ENCODE data around the gene NKX2-1. TPM values are rescaled to one million over a fixed set of nuclear protein-coding genes. Genes with fewer than 3 reads are reported as not detected.

The NKX2-1 gene
- total RNA-seq, 2 experiments from 2014 or later = not detected

DNA sequence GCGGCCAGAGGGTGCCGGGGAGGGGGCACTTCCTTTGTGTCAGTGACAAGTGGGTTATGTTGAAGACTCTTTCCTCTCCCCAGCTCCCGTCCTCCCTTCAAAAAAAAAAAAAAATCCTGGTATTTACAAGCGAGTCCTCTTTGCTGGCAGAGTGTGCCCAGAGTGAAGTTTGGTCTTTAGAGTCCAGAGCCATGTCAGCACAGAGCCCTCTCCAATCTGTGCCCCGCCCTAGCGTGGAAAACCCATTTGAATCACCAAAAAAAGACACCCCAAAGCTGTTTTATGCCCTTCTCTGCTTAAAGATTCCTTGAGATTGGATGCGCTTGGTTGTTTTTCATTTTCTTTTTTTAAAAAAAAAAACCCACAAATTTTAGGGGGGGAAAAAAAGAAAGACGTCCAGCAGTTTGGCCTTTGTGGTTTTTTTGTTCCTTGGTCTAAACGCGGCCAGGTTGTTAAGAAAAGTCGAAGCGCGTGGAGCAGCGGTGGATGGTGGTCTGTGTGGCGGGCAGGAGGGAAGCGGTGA is 3.3 kb downstream of the NKX2-1 start:
- intact Hi-C loops (cut with DNase I, micrococcal nuclease) = loop anchor here (1.0 to 5.0 kb wide), 3 partner anchors 67 to 1696 kb away; no protein-coding TSS in a partner anchor
- DNase-seq (no peak), ATAC-seq (no peak)
- Mint-ChIP-seq H3K4me1 (peaks cover 13% of the 10 kb centered on the region), H3K27me3 (peaks cover 67% of the 10 kb centered on the region), H3K4me3 (no peak overlapping the region), H3K27ac (no peak overlapping the region), H3K9me3 (ENCODE audit: low read depth) (no peaks in the 10 kb centered on the region), H3K36me3 (ENCODE audit: low read depth) (peaks cover 1% of the 10 kb centered on the region)
- ChIA-PET CTCF (interaction anchor here (0.7 to 1.0 kb wide), 2 partner anchors 22 to 90 kb away, joined by 3 read pairs; no protein-coding TSS in a partner anchor), POLR2A (no interaction called here)

DNA sequence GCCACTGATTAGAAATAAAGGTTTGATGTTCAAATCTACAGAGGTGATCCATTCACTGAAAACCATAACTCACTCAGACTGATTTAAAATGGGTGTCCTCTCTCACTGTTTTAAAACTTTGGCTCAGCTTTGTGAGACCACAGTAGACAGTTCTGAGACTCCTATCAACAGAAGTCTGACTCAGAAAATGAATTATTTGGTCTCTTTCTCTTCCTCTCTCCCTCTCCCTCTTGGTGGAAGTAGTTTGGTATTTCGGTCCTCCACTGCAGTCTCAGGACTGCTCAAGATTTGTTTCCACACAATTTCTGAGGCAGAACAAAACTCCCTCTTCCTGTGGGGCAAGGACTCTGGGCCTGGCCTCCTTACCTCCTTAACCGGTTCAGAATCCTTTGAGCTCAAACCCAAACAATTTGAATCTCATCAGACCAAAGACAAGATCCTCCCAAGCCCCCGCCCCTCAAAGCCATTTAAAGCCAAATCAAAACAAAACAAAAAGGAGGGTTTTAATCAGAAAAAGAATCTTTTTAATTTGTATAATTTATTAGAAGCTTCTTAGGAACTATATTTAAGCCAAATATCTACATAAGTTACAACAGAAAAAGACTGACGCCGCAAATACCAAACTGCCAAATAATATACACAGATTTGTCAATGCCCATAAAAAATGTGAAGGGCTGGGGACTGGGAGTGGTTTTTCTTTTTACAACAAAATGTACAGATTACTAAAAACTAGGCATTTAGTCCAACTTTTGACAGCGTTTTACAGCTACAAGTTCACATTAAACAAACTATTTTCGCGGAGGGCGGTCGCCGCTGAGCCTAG is 3.9 kb downstream of the NKX2-1 start:
- Mint-ChIP-seq H3K27ac (no peak overlapping the region), H3K4me1 (peaks cover 10% of the 10 kb centered on the region), H3K9me3 (ENCODE audit: low read depth) (no peaks in the 10 kb centered on the region), H3K4me3 (no peak overlapping the region), H3K36me3 (ENCODE audit: low read depth) (peaks cover 1% of the 10 kb centered on the region), H3K27me3 (peaks cover 61% of the 10 kb centered on the region)
- intact Hi-C loops (cut with DNase I, micrococcal nuclease) = loop anchor here (5.0 kb wide), 2 partner anchors 1076 to 1696 kb away; no protein-coding TSS in a partner anchor
- DNase-seq (no peak), ATAC-seq (no peak)
- ChIA-PET CTCF (interaction anchor here (0.7 to 1.0 kb wide), 3 partner anchors 9 to 90 kb away, joined by 3 read pairs; no protein-coding TSS in a partner anchor), POLR2A (no interaction called here)

DNA sequence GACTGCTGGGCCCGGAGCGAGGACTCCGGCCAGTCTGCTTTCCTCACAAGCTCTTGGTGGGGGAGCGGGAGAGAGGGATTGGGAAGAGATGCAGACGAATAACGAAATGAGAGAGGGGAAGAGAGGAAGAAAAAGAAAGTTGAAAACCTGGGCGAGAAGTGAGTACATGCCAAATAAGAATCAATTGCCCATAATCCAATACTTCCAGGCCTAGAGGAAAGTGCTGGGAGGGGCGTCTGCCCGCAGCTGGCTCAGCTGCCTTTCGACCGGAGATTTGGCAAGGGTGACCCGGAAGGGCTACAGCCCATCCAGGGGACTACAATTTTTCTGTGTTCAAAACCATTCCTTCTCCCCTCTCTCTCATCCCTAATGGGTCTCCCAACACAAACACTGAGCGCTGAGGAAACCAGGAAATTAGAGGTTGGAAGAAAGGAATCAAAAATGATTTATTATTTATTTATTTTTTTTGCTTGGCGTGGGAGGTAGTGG is 4.9 kb downstream of the NKX2-1 start:
- peaks cover 65% of the 10 kb centered on the region for H3K27me3 Mint-ChIP-seq
- ATAC-seq (no peak), DNase-seq (no peak)
- H3K4me3 Mint-ChIP-seq = no peak overlapping the region
- no peak overlapping the region for H3K27ac Mint-ChIP-seq
- H3K4me1 Mint-ChIP-seq = peaks cover 8% of the 10 kb centered on the region
- POLR2A ChIA-PET = no interaction called here
- peaks cover 1% of the 10 kb centered on the region for H3K36me3 Mint-ChIP-seq (ENCODE audit: low read depth)
- CTCF ChIA-PET = interaction anchor here (1.0 kb wide), 1 partner anchor 10 kb away, joined by 3 read pairs; no protein-coding TSS in a partner anchor
- H3K9me3 Mint-ChIP-seq (ENCODE audit: low read depth) = no peaks in the 10 kb centered on the region
- intact Hi-C loops (cut with DNase I, micrococcal nuclease) = loop anchor here (5.0 kb wide), 2 partner anchors 1077 to 1697 kb away; no protein-coding TSS in a partner anchor

DNA sequence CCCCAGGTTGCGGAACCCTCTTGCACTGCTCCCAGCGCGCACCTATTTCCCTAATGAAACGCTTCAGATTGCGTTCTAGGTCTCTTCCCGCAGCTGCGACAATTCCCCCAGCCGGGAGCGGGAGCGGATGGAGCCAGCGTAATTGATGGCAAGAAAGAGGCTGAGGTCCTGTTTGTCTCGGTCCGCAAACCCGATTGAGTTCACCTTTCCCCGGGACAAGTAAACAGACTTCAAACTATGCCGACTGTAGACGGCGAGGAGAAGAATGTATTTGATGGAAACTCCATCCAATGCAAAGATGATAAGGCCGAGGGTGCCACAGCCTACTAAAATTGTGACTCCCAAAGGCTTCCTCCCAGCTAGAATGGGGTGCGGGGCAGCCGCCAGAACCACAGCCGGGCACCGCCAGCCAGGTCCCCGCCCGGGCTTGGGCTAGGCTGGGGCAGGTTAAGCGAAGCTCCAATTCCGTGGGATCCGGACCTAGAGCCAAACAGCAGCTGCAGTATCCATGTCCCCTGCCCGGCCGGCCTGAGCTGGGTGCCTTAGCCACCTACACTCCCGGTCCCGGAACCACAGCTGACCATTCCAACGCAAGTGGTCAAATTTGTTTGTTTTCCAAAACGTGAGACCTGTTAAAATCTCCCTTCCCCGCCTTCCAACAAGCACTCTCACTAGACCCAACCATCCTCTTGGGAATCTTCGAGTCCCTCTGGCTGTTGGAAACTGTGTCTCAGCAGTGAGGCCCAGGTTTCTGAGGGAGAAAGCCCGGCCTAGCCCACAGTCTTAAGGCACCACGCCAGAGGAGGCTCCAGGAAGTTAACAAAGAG is 5.5 kb downstream of the NKX2-1 start:
- Mint-ChIP-seq H3K27me3 (peaks cover 69% of the 10 kb centered on the region), H3K27ac (no peak overlapping the region), H3K4me1 (peaks cover 7% of the 10 kb centered on the region), H3K4me3 (no peak overlapping the region), H3K9me3 (ENCODE audit: low read depth) (no peaks in the 10 kb centered on the region), H3K36me3 (ENCODE audit: low read depth) (peaks cover under 1% of the 10 kb centered on the region)
- DNase-seq = peak; percentile 7
- ChIA-PET CTCF (no interaction called here), POLR2A (no interaction called here)
- intact Hi-C loops (cut with DNase I, micrococcal nuclease) = loop anchor here (5.0 kb wide), 2 partner anchors 1078 to 1698 kb away; no protein-coding TSS in a partner anchor
- no peak for ATAC-seq

DNA sequence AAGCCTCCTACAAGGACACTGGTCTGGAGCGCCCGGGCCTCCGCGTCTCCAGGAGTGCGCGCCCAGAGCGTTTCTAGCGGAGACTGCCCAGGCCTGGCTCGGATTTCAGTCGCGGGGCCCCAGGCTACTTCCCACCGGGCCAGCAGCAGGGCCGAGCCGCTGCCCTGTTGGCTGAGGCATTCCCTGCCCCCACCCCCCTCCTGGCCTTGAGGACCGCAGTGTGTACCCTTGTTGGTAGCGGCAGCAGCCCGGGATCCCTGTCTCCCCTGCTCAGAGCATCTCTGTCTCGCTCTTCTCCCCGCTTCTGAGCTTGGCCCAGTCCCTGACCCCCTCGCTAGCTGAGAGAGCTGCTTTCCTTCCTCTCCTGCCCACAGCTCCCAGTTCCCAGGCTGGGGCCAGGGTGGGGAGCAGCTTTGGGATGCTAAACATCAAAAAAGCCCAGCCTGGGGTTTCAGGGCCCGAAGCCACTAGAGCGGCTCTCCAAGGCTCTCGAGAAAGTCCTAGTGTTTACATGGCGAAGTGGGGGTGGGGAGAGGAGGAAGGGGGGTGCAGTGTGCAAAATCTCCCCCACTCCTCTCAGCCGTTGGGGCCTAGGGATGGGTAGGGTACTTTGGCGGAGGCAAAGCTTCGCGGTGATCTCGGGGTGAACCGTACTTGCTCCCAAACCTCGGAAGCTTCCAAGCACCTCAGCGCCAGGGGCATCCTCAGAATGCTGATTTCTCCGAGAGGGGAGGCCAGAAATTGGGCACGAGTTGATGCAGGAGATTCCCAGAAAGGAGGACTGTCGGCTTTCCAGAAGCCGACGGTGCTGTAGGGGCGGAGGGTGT is 6.4 kb downstream of the NKX2-1 start:
- ATAC-seq = no peak
- Mint-ChIP-seq H3K4me3 (no peak overlapping the region), H3K27ac (no peak overlapping the region), H3K36me3 (ENCODE audit: low read depth) (no peaks in the 10 kb centered on the region), H3K4me1 (peaks cover 3% of the 10 kb centered on the region), H3K27me3 (peaks cover 72% of the 10 kb centered on the region), H3K9me3 (ENCODE audit: low read depth) (no peaks in the 10 kb centered on the region)
- ChIA-PET POLR2A (no interaction called here), CTCF (interaction anchor here (0.5 kb wide), 1 partner anchor 700 kb away, joined by 3 read pairs; no protein-coding TSS in a partner anchor)
- DNase-seq = no peak
- intact Hi-C loops (cut with DNase I, micrococcal nuclease) = no loop called here

DNA sequence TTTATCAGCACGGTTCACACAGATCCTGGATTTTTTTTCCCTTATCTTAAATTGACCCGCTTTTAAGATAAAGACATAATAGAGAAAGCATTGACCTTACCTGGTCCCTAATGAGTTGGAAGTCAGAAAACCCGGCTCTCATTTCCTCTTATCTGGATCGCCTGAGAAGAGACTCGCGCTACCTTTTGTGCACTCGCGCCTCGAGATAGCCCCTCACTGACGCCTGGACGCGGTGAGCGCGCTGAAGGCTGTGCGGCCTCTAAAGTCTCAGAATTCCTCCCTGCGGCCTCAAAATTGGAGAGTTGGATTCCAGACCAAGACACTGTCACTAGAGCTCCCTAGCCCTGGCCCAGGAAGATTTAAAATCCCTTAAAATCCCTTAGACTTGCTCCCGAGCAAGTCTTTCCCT is 7.0 kb downstream of the NKX2-1 start:
- no peak for ATAC-seq
- DNase-seq = no peak
- intact Hi-C loops (cut with DNase I, micrococcal nuclease) = no loop called here
- Mint-ChIP-seq H3K36me3 (ENCODE audit: low read depth) (no peaks in the 10 kb centered on the region), H3K27ac (no peak overlapping the region), H3K4me1 (peaks cover 4% of the 10 kb centered on the region), H3K9me3 (ENCODE audit: low read depth) (peaks cover under 1% of the 10 kb centered on the region), H3K27me3 (peaks cover 74% of the 10 kb centered on the region), H3K4me3 (no peak overlapping the region)
- POLR2A ChIA-PET = no interaction called here
- CTCF ChIA-PET = no interaction called here

DNA sequence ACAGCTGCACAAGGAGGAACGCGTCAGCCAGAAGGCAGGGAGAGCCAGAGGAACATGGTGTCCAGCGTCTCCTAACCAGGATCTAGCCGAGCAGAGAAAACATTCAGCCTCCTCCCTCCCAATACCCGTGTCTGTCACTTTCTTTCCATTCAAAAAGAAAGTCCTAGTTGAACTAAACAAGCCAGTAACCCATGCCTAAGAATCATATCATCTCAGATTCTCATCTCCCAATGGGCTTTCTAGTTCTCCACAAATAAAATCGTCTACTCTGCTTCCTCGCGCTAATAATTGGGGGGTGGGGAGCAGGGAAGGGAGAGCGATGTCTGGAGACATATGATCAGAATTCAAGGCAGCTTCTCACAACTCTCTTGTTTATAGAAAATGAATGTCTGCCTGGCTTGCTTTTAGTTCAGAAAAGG is 7.4 kb downstream of the NKX2-1 start:
- ChIA-PET CTCF (no interaction called here), POLR2A (no interaction called here)

DNA sequence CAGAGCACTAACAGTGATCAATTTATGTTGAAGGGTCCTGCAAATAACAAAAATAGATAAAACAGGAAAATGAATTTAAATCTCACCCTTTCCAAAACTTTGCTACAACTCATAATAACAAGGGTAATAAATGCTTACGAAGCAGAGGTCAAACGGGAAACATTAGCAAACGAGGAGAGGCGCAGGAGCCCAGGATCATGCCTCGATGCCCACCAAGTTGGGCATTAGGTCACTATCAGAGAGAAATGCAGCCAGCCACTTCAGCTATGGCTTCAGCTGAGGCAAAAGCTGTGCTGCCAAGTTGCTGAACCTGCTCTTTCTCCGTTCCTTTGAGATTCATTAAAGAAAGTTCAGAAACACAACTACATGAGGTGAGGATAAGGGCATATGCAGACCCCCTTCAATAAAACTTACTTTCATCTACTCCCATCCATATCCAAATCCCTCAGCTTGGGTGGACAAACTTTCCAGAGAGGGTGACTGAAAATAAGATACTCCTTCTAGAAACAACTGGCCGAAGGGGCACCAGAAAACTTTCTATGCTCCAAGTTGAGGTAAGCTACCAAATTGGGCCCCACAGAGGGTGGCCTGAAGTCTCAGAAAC is 7.9 kb downstream of the NKX2-1 start:
- CTCF ChIA-PET = no interaction called here
- Mint-ChIP-seq H3K27me3 (peaks cover 78% of the 10 kb centered on the region), H3K9me3 (ENCODE audit: low read depth) (peaks cover 4% of the 10 kb centered on the region), H3K27ac (no peak overlapping the region), H3K36me3 (ENCODE audit: low read depth) (no peaks in the 10 kb centered on the region), H3K4me3 (no peak overlapping the region), H3K4me1 (peaks cover 8% of the 10 kb centered on the region)
- ATAC-seq (no peak), DNase-seq (no peak)
- intact Hi-C loops (cut with DNase I, micrococcal nuclease) = no loop called here
- POLR2A ChIA-PET = no interaction called here

More for the DNA sequence above, 7.4 kb downstream of the NKX2-1 start:
- intact Hi-C loops (cut with DNase I, micrococcal nuclease) = no loop called here
- H3K4me1 Mint-ChIP-seq = peaks cover 8% of the 10 kb centered on the region
- no peaks in the 10 kb centered on the region for H3K36me3 Mint-ChIP-seq (ENCODE audit: low read depth)
- no peak for DNase-seq
- no peak for ATAC-seq
- peaks cover 76% of the 10 kb centered on the region for H3K27me3 Mint-ChIP-seq
- H3K4me3 Mint-ChIP-seq = no peak overlapping the region
- no peak overlapping the region for H3K27ac Mint-ChIP-seq
- peaks cover 4% of the 10 kb centered on the region for H3K9me3 Mint-ChIP-seq (ENCODE audit: low read depth)

DNA sequence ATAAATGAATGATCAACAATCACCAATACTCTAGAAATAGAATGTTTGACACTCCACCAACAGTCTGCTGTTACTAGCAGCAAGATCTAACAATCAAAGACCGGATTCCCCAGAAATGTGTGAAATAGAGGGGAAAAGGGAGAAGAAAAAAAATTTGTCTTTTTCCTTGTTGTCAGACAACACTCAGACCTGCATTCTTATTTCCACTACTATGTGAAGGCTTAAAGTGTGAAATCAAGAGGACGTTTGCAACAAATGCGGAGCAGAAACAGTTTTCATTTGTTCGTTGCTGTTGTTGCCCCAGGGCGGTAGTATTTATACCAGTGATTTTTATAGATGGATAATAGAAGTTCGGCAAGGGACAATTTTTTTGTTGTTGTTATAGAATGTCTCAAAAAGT is 9.2 kb downstream of the NKX2-1 start:
- Mint-ChIP-seq H3K4me3 (no peak overlapping the region), H3K27me3 (peaks cover 79% of the 10 kb centered on the region), H3K36me3 (ENCODE audit: low read depth) (no peaks in the 10 kb centered on the region), H3K27ac (no peak overlapping the region), H3K4me1 (peaks cover 6% of the 10 kb centered on the region), H3K9me3 (ENCODE audit: low read depth) (peaks cover 4% of the 10 kb centered on the region)
- intact Hi-C loops (cut with DNase I, micrococcal nuclease) = no loop called here
- POLR2A ChIA-PET = no interaction called here
- ATAC-seq (no peak), DNase-seq (no peak)
- CTCF ChIA-PET = interaction anchor here (0.7 kb wide), 1 partner anchor 8 kb away, joined by 3 read pairs; no protein-coding TSS in a partner anchor

DNA sequence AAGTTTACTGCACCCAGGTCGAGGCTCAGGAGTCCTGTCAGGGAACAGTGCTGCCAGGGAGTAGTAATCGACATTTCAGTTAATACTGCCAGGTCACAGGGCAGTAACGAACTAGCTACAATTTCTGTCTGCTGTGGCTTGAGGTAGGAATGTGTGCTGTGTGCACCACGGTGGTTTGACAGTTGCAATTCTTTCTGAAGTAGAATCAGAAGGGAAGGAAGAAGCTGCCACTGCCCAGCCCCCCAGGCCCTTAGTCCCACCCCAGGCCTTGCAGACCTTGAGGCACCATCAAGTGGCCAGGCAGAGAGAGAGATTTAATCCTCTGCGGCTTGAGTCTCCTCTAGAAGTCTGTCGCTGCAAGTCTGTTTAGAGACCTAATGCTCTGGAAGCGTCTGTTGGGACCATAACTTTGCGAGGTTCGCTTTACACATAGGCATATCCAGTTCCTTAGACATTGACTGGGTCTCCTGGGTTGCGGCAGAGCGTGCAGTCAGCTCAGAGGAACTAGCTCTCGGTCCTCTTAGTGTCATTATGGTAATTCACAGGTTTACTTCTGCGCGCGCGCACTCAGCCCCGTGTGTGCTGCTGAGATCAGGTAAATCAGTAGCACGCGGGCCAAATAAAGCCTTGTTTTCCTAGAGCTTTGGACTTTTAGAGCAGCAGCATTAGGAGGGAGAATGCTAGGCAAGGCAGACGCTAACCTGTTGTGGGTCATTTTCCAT is 9.8 kb downstream of the NKX2-1 start:
- CTCF ChIA-PET = interaction anchor here (0.7 kb wide), 1 partner anchor 9 kb away, joined by 3 read pairs; no protein-coding TSS in a partner anchor
- H3K4me3 Mint-ChIP-seq = no peak overlapping the region
- POLR2A ChIA-PET = no interaction called here
- H3K4me1 Mint-ChIP-seq = peaks cover 5% of the 10 kb centered on the region
- no peak for ATAC-seq
- no peaks in the 10 kb centered on the region for H3K36me3 Mint-ChIP-seq (ENCODE audit: low read depth)
- no peak for DNase-seq
- no peak overlapping the region for H3K27ac Mint-ChIP-seq
- H3K9me3 Mint-ChIP-seq (ENCODE audit: low read depth) = peaks cover 4% of the 10 kb centered on the region
- intact Hi-C loops (cut with DNase I, micrococcal nuclease) = no loop called here
- H3K27me3 Mint-ChIP-seq = peaks cover 77% of the 10 kb centered on the region
